GM23248 (cell line): Measurements from ENCODE around the gene UCMA. TPM values are rescaled to one million over a fixed set of nuclear protein-coding genes. Genes with fewer than 3 reads are reported as not detected.

Experiments used
- DNase-seq: peaks from one replicate; pipeline ENCODE4 v3.0.0-alpha.2; 2015
- H2AFZ ChIP-seq: fragments of 200-600 bp; sonication (generic); 2 replicates; pipeline ENCODE4 v1.6.1; 2016; ENCODE audit warnings: antibody characterized with exemption
- H3F3A ChIP-seq: fragments of 200-600 bp; sonication (generic); 2 replicates; pipeline ENCODE4 v1.6.1; 2016; ENCODE audit warnings: mild to moderate bottlenecking, antibody characterized with exemption, mixed run types; ENCODE audit not compliant: insufficient read depth
- H3K27ac ChIP-seq: fragments of 200-600 bp; sonication (generic); 2 replicates; pipeline ENCODE4 v1.5.1; 2016; ENCODE audit warnings: mild to moderate bottlenecking
- H3K27me3 ChIP-seq: fragments of 200-600 bp; sonication (generic); replicated peaks from 2 replicates; pipeline ENCODE4 v1.6.1; 2016; ENCODE audit warnings: mild to moderate bottlenecking; ENCODE audit not compliant: insufficient read depth
- H3K36me3 ChIP-seq: fragments of 200-600 bp; sonication (generic); 2 replicates; pipeline ENCODE4 v1.6.1; 2016; ENCODE audit warnings: low read depth, mild to moderate bottlenecking
- H3K4me1 ChIP-seq: fragments of 200-600 bp; sonication (generic); 2 replicates; pipeline ENCODE4 v1.6.1; 2016; ENCODE audit warnings: mild to moderate bottlenecking; ENCODE audit not compliant: insufficient read depth
- H3K4me2 ChIP-seq: fragments of 200-600 bp; sonication (generic); one replicate; pipeline ENCODE4 v1.6.1; 2016; ENCODE audit warnings: mild to moderate bottlenecking; ENCODE audit not compliant: unreplicated experiment
- H3K4me3 ChIP-seq: fragments of 200-600 bp; sonication (generic); 2 replicates; pipeline ENCODE4 v1.5.1; 2016; ENCODE audit warnings: mild to moderate bottlenecking
- H3K79me2 ChIP-seq: fragments of 200-600 bp; sonication (generic); 2 replicates; pipeline ENCODE4 v1.6.1; 2016; ENCODE audit warnings: mild to moderate bottlenecking; ENCODE audit not compliant: insufficient read depth
- H3K9ac ChIP-seq: fragments of 200-600 bp; sonication (generic); 2 replicates; pipeline ENCODE4 v1.6.1; 2016; ENCODE audit warnings: mild to moderate bottlenecking
- H3K9me2 ChIP-seq: fragments of 200-600 bp; sonication (generic); 2 replicates; pipeline ENCODE4 v1.6.1; 2016; ENCODE audit warnings: mixed run types, mild to moderate bottlenecking, moderate library complexity; ENCODE audit not compliant: insufficient read depth
- H3K9me3 ChIP-seq: fragments of 200-600 bp; sonication (generic); one replicate; pipeline ENCODE4 v1.6.1; 2017; ENCODE audit warnings: low read depth
- H4K20me1 ChIP-seq: fragments of 200-600 bp; sonication (generic); 2 replicates; pipeline ENCODE4 v1.6.0; 2016; ENCODE audit not compliant: insufficient read depth
- EZH2 ChIP-seq: fragments of 200-600 bp; sonication (generic); IDR thresholded peaks from 2 replicates; pipeline ENCODE4 v1.6.1; 2018; ENCODE audit warnings: antibody characterized with exemption, mild to moderate bottlenecking; ENCODE audit not compliant: insufficient read depth, poor library complexity, severe bottlenecking
- EZH2phosphoT487 ChIP-seq: fragments of 200-600 bp; sonication (generic); IDR thresholded peaks from 2 replicates; pipeline ENCODE4 v1.6.1; 2018; ENCODE audit warnings: antibody characterized with exemption, moderate library complexity, mild to moderate bottlenecking, low read depth; ENCODE audit not compliant: insufficient read depth
- WGBS, 2 experiments: methylation state at CpG; one replicate each; pipeline ENCODE4 v1.1.6; 2015 to 2017; ENCODE audit warnings: low lambda C conversion rate in 2 of 2, low coverage in 1 of 2; ENCODE audit errors: missing lambda C conversion rate in 2 of 2; 5-methylcytosine and 5-hydroxymethylcytosine counted together
- in situ Hi-C: fragments of 300-500 bp; cut with MboI; formaldehyde crosslinking; loops from 2 replicates; pipeline ENCODE4 v1.15.0; 2020
- polyA plus RNA-seq: library from polyadenylated mRNA; unstranded; fragments of >200 nt; fragmentation: Nextera tagmentation; extraction: Ambion mirVana; gene quantifications from 2 replicates; pipeline ENCODE4 v1.2.1, GENCODE V29; 2016
- total RNA-seq: library from RNA; depleted of rRNA; stranded (reverse); fragments of >200 nt; shearing (Covaris generic); gene quantifications from 2 replicates; pipeline ENCODE4 v1.2.3, GENCODE V29; 2014

Gene UCMA
- total and polyA plus RNA-seq, 2 experiments from 2014 or later: not detected

DNA sequence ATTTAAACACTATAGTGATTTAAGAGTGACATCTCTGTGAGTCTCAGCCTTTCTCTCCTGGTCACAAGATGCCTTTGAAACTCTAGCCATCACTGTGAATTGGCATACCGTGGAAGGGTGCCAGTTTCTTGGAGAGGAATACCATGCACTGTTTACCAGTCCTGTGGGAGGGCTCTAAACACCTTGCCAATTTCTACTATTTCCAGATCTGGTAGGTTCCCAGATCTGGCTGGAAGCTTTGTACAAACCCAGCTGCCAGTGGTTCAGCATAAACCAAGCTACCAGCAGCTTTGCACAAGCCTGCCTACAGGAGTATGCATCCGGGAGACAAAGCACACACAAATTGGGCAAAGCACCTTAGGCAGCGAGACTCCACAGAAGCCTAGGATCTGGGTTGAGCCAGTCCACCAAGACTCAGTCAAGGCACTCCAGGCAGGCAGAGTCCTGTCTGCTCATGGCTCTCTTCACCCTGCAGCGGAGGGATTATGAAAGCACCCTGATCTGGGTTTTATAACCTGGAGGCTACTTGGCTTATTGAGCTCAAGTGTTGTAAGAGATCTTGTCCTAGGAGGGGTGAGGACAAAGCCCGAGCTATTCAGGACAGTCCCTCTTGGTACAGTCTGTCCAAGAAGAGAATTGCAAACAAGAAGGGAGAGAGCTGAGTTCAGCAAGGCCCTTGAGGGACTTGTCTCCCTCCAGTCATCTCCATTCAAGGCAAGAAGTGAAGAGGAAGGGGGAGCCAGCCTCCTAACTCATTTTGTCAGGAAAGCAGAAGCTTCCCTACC is 49.3 kb downstream of the UCMA start:
- Histone ChIP-seq H2AFZ (no peak overlapping the region), H3K27ac (no peak overlapping the region), H3K36me3 (no peaks in the 10 kb centered on the region), H3F3A (no peaks in the 10 kb centered on the region), H3K9me3 (no peaks in the 10 kb centered on the region), H3K4me1 (no peaks in the 10 kb centered on the region), H3K79me2 (no peaks in the 10 kb centered on the region), H3K4me2 (no peak overlapping the region), H3K27me3 (no peaks in the 10 kb centered on the region), H3K9me2 (no peaks in the 10 kb centered on the region), H4K20me1 (no peaks in the 10 kb centered on the region), H3K4me3 (no peak overlapping the region), H3K9ac (no peak overlapping the region)
- in situ Hi-C loops: no loop called here
- 97 to 100% methylated on average over 5 of the region's 5 CpGs for whole genome bisulfite sequencing, 2 experiments
- DNase-seq: no peak
- TF ChIP-seq EZH2phosphoT487: no peak
- TF ChIP-seq EZH2: no peak

DNA sequence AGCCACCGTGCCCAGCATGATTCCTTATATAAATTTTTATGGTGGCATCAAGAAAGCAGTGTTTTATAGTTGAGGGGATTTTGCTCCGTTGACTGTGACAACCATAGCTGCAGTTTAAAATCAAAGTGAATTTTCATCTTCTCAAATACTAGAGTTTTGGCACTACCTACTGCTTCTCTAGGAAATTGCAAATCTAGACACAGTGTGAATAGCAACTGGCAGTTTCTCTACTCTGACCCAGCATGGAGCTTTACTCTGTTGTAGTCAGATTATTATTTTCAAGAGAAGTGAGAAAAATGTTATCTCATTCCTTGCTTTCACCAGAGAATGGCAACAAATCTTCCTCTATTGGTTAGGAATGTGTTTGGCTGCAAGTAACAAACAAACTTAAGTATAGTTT is 49.9 kb downstream of the UCMA start:
- Histone ChIP-seq H2AFZ (no peak overlapping the region), H3K9me3 (no peaks in the 10 kb centered on the region), H3K79me2 (no peaks in the 10 kb centered on the region), H3K4me1 (no peaks in the 10 kb centered on the region), H3F3A (no peaks in the 10 kb centered on the region), H3K36me3 (no peaks in the 10 kb centered on the region), H3K9ac (no peak overlapping the region), H3K27ac (no peak overlapping the region), H3K27me3 (no peaks in the 10 kb centered on the region), H4K20me1 (no peaks in the 10 kb centered on the region), H3K4me2 (no peak overlapping the region), H3K4me3 (no peak overlapping the region), H3K9me2 (no peaks in the 10 kb centered on the region)
- in situ Hi-C loops: no loop called here
- no peak for DNase-seq
- WGBS, 2 experiments: 65 to 69% methylated on average over 2 of the region's 2 CpGs
- no peak for TF ChIP-seq EZH2
- TF ChIP-seq EZH2phosphoT487: no peak

GRCh38 chr10:13183625-13184024 is 50.5 kb downstream of the UCMA start:
- Histone ChIP-seq H3K4me3 (no peak overlapping the region), H3K27me3 (no peaks in the 10 kb centered on the region), H2AFZ (no peak overlapping the region), H3K79me2 (no peaks in the 10 kb centered on the region), H3K4me1 (no peaks in the 10 kb centered on the region), H3K9me3 (no peaks in the 10 kb centered on the region), H3K36me3 (no peaks in the 10 kb centered on the region), H4K20me1 (no peaks in the 10 kb centered on the region), H3K9ac (no peak overlapping the region), H3F3A (no peaks in the 10 kb centered on the region), H3K27ac (no peak overlapping the region), H3K9me2 (no peaks in the 10 kb centered on the region), H3K4me2 (no peak overlapping the region)
- 98 to 99% methylated on average over 5 of the region's 5 CpGs for WGBS, 2 experiments
- TF ChIP-seq EZH2phosphoT487: no peak
- TF ChIP-seq EZH2: no peak
- DNase-seq: no peak
- in situ Hi-C loops: no loop called here

- Histone ChIP-seq H2AFZ (no peak overlapping the region), H3F3A (no peaks in the 10 kb centered on the region), H3K4me3 (no peak overlapping the region), H3K9ac (no peak overlapping the region), H3K9me2 (no peaks in the 10 kb centered on the region), H3K27ac (no peak overlapping the region), H3K4me1 (no peaks in the 10 kb centered on the region), H3K36me3 (no peaks in the 10 kb centered on the region), H3K4me2 (no peak overlapping the region), H4K20me1 (no peaks in the 10 kb centered on the region), H3K79me2 (no peaks in the 10 kb centered on the region), H3K27me3 (no peaks in the 10 kb centered on the region), H3K9me3 (no peaks in the 10 kb centered on the region)
- in situ Hi-C loops: no loop called here
- TF ChIP-seq EZH2 (no peak), EZH2phosphoT487 (no peak)
- DNase-seq: no peak
- WGBS, 2 experiments: 100% methylated on average over 1 of the region's 1 CpG
These were observed 51.8 kb downstream of the UCMA start for GRCh38 chr10:13182424-13182823.
